ENCODE results near the gene TNFRSF4.

DNA sequence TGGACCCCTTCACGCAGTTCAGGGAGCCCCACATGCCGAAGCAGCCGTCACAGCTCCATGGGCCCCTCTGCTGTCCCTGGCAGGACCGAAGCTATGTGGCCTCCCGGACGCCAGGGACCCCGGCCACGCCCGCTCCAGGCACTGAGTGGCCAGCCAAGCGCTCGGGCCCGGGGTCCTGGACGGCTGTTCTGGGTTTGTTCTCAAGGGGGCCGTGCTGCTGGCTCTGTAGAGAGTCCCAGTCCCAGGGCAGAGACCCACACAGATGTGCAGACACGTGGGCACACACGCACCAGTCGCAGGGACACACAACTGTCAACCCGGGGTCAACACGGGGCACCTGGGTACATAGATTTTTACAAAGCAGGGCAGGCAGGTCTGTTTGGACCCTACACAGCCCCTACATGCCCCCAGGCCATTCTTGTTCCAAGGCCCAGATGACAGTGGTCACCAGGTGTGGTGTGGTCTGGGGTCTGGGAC, 24.8 kb upstream of the TNFRSF4 start:
- no peak for TF ChIP-seq EGR1 (IDR thresholded peaks at IDR 0.05; ENCODE audit: low read depth in 2 of 2)
- TF ChIP-seq, protein P1, sequence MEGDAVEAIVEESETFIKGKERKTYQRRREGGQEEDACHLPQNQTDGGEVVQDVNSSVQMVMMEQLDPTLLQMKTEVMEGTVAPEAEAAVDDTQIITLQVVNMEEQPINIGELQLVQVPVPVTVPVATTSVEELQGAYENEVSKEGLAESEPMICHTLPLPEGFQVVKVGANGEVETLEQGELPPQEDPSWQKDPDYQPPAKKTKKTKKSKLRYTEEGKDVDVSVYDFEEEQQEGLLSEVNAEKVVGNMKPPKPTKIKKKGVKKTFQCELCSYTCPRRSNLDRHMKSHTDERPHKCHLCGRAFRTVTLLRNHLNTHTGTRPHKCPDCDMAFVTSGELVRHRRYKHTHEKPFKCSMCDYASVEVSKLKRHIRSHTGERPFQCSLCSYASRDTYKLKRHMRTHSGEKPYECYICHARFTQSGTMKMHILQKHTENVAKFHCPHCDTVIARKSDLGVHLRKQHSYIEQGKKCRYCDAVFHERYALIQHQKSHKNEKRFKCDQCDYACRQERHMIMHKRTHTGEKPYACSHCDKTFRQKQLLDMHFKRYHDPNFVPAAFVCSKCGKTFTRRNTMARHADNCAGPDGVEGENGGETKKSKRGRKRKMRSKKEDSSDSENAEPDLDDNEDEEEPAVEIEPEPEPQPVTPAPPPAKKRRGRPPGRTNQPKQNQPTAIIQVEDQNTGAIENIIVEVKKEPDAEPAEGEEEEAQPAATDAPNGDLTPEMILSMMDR (IDR thresholded peaks at IDR 0.05; ENCODE audit: low read depth, low read length, missing input control): no peak
- TF ChIP-seq JUND (IDR thresholded peaks at IDR 0.05): no peak
- no peak for TF ChIP-seq YY1 (IDR thresholded peaks at IDR 0.05)
- TF ChIP-seq RAD21 (IDR thresholded peaks at IDR 0.05): no peak
- TF ChIP-seq, protein P2, sequence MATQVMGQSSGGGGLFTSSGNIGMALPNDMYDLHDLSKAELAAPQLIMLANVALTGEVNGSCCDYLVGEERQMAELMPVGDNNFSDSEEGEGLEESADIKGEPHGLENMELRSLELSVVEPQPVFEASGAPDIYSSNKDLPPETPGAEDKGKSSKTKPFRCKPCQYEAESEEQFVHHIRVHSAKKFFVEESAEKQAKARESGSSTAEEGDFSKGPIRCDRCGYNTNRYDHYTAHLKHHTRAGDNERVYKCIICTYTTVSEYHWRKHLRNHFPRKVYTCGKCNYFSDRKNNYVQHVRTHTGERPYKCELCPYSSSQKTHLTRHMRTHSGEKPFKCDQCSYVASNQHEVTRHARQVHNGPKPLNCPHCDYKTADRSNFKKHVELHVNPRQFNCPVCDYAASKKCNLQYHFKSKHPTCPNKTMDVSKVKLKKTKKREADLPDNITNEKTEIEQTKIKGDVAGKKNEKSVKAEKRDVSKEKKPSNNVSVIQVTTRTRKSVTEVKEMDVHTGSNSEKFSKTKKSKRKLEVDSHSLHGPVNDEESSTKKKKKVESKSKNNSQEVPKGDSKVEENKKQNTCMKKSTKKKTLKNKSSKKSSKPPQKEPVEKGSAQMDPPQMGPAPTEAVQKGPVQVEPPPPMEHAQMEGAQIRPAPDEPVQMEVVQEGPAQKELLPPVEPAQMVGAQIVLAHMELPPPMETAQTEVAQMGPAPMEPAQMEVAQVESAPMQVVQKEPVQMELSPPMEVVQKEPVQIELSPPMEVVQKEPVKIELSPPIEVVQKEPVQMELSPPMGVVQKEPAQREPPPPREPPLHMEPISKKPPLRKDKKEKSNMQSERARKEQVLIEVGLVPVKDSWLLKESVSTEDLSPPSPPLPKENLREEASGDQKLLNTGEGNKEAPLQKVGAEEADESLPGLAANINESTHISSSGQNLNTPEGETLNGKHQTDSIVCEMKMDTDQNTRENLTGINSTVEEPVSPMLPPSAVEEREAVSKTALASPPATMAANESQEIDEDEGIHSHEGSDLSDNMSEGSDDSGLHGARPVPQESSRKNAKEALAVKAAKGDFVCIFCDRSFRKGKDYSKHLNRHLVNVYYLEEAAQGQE (IDR thresholded peaks at IDR 0.05): no peak
- TF ChIP-seq, protein P3, sequence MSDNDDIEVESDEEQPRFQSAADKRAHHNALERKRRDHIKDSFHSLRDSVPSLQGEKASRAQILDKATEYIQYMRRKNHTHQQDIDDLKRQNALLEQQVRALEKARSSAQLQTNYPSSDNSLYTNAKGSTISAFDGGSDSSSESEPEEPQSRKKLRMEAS (IDR thresholded peaks at IDR 0.05): no peak
- no peak for TF ChIP-seq TAF1 (conservative IDR thresholded peaks at IDR 0.05)
- TF ChIP-seq, protein P4, sequence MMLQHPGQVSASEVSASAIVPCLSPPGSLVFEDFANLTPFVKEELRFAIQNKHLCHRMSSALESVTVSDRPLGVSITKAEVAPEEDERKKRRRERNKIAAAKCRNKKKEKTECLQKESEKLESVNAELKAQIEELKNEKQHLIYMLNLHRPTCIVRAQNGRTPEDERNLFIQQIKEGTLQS (IDR thresholded peaks at IDR 0.05): no peak
- no peak for TF ChIP-seq GABPA (IDR thresholded peaks at IDR 0.05 in 1 of 2, conservative IDR thresholded peaks at IDR 0.05 in 1 of 2)
- TF ChIP-seq, protein P5, sequence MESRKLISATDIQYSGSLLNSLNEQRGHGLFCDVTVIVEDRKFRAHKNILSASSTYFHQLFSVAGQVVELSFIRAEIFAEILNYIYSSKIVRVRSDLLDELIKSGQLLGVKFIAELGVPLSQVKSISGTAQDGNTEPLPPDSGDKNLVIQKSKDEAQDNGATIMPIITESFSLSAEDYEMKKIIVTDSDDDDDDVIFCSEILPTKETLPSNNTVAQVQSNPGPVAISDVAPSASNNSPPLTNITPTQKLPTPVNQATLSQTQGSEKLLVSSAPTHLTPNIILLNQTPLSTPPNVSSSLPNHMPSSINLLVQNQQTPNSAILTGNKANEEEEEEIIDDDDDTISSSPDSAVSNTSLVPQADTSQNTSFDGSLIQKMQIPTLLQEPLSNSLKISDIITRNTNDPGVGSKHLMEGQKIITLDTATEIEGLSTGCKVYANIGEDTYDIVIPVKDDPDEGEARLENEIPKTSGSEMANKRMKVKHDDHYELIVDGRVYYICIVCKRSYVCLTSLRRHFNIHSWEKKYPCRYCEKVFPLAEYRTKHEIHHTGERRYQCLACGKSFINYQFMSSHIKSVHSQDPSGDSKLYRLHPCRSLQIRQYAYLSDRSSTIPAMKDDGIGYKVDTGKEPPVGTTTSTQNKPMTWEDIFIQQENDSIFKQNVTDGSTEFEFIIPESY (IDR thresholded peaks at IDR 0.05): no peak
